ENCODE data around the gene HLA-DOB. TPM values are rescaled to one million over a fixed set of nuclear protein-coding genes. Genes with fewer than 3 reads are reported as not detected.

The HLA-DOB gene
- polyA plus RNA-seq, 5 donors = 0.27 to 0.63 (median 0.38) TPM

Other genes with a start within 250 kb of the HLA-DOB start
- 10 to 100 TPM in 4 of 5 donors, 1 to 10 TPM in 1; 9.7 to 33.9 (median 21.7) TPM for gene HLA-DRB1, start 227.2 kb downstream of the HLA-DOB start, polyA plus RNA-seq (ENCODE audit: insufficient read depth in 1 of 5, insufficient read length in 5 of 5, low replicate concordance in 1 of 5)
- gene HLA-DQA1, start 179.6 kb downstream of the HLA-DOB start, polyA plus RNA-seq (ENCODE audit: insufficient read depth in 1 of 5, insufficient read length in 5 of 5, low replicate concordance in 1 of 5) = 1 to 10 TPM; 4.0 to 8.7 (median 4.4) TPM
- 10 to 100 TPM in 1 of 5 donors, 1 to 10 TPM in 4; 2.9 to 11.2 (median 4.4) TPM for gene HLA-DQB1, start 150.3 kb downstream of the HLA-DOB start, polyA plus RNA-seq (ENCODE audit: insufficient read depth in 1 of 5, insufficient read length in 5 of 5, low replicate concordance in 1 of 5)
- 1 to 10 TPM in 4 of 5 donors, under 1 TPM in 1; 0.45 to 2.0 (median 1.2) TPM for gene HLA-DQA2, start 75.6 kb downstream of the HLA-DOB start, polyA plus RNA-seq (ENCODE audit: insufficient read depth in 1 of 5, insufficient read length in 5 of 5, low replicate concordance in 1 of 5)
- 1 to 10 TPM in 3 of 5 donors, under 1 TPM in 2; 0.27 to 2.1 (median 1.1) TPM for gene HLA-DQB2, start 53.5 kb downstream of the HLA-DOB start, polyA plus RNA-seq (ENCODE audit: insufficient read depth in 1 of 5, insufficient read length in 5 of 5, low replicate concordance in 1 of 5)
- 10 to 100 TPM; 14.7 to 19.6 (median 16.6) TPM for gene TAP2, start 21.7 kb upstream of the HLA-DOB start, polyA plus RNA-seq (ENCODE audit: insufficient read depth in 1 of 5, insufficient read length in 5 of 5, low replicate concordance in 1 of 5)
- 10 to 100 TPM; 39.7 to 43.3 (median 41.6) TPM for gene PSMB8, start 27.0 kb upstream of the HLA-DOB start, polyA plus RNA-seq (ENCODE audit: insufficient read depth in 1 of 5, insufficient read length in 5 of 5, low replicate concordance in 1 of 5)
- 10 to 100 TPM; 18.2 to 22.5 (median 20.2) TPM for gene TAP1, start 36.7 kb upstream of the HLA-DOB start, polyA plus RNA-seq (ENCODE audit: insufficient read depth in 1 of 5, insufficient read length in 5 of 5, low replicate concordance in 1 of 5)
- 10 to 100 TPM; 13.6 to 17.0 (median 15.4) TPM for gene PSMB9, start 37.2 kb upstream of the HLA-DOB start, polyA plus RNA-seq (ENCODE audit: insufficient read depth in 1 of 5, insufficient read length in 5 of 5, low replicate concordance in 1 of 5)
- 10 to 100 TPM in 1 of 5 donors, 1 to 10 TPM in 4; 7.7 to 11.0 (median 8.4) TPM for gene HLA-DMB, start 124.0 kb upstream of the HLA-DOB start, polyA plus RNA-seq (ENCODE audit: insufficient read depth in 1 of 5, insufficient read length in 5 of 5, low replicate concordance in 1 of 5)
- gene HLA-DMA, start 136.1 kb upstream of the HLA-DOB start, polyA plus RNA-seq (ENCODE audit: insufficient read depth in 1 of 5, insufficient read length in 5 of 5, low replicate concordance in 1 of 5) = 10 to 100 TPM in 4 of 5 donors, 1 to 10 TPM in 1; 9.9 to 22.1 (median 11.2) TPM
- gene BRD2, start 151.6 kb upstream of the HLA-DOB start, polyA plus RNA-seq (ENCODE audit: insufficient read depth in 1 of 5, insufficient read length in 5 of 5, low replicate concordance in 1 of 5) = 100 to 1,000 TPM; 288 to 321 (median 308) TPM
- 1 to 10 TPM; 1.7 to 3.6 (median 2.8) TPM for gene HLA-DOA, start 192.6 kb upstream of the HLA-DOB start, polyA plus RNA-seq (ENCODE audit: insufficient read depth in 1 of 5, insufficient read length in 5 of 5, low replicate concordance in 1 of 5)

All from right lung (tissue), 5 donors.